C1 segment of cervical spinal cord (tissue), 14 donors: ENCODE data around the gene GCA.

Experiments
- DNase-seq, 14 donors: peaks; one replicate each; lab custom pipeline; 2025; lab: John Stamatoyannopoulos, UW

The GCA gene

GRCh38 chr2:162327806-162328205 lies 16.1 kb upstream of the GCA start:
- no peak for DNase-seq

DNA sequence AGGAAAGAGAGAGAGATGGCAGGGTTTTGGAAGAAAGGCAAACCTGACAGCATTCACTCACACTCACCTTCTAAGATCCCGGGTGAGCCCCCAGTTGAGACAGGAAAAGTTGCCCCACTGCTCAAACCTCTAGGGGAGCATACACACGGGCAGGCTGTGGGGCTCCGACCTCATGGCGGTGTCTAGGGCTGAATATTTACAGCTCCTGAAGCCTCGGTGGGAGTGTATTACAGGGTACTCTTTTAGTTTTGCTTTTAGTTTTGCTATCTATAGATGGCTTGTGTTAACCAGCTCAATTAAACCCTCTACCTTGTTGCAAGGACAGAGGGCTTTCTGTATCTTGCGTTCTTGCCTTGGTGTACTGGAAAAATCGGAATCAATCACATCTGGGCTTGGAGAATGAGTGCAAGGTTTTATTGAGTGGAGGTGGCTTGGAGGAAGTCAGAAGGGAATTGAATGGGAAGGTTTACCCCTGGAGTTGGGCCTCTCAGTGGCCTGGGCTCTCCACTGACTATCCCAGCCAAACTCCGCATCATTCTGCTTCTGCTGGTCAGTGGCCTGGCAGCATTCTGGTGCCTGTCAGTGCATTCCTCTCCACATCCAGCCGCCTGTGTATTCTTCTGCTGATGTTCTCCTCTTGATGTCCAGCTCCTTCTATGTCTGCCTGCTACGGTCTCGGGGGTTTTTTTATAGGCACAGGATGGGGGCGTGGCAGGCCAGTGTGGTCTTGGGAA lies 15.3 kb upstream of the GCA start:
- no peak for DNase-seq

- DNase-seq = no peak
These were observed 13.1 kb upstream of the GCA start for GRCh38 chr2:162330881-162331280.

- DNase-seq = peak in 1 of 14 donors; percentile 20
These were observed 10.0 kb upstream of the GCA start for GRCh38 chr2:162333968-162334367.

DNA sequence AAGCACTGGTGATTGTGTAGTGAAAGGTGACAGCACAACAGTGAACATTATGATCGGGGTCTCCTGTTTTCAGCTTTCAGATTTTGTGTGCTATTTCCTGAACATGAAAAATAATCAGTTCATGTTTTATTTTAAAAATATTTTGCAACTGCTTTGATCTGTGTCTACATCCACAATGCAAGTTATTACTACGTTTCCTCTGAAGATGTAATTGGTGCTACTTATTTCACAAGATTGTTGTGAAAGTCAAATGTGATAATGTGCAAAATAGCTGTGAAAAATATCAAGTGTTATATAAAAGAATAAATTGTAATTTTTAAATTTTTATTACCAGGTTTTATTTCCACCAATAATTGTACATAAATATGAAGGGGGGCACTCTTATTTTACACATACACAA lies 6.1 kb upstream of the GCA start:
- DNase-seq = no peak

DNA sequence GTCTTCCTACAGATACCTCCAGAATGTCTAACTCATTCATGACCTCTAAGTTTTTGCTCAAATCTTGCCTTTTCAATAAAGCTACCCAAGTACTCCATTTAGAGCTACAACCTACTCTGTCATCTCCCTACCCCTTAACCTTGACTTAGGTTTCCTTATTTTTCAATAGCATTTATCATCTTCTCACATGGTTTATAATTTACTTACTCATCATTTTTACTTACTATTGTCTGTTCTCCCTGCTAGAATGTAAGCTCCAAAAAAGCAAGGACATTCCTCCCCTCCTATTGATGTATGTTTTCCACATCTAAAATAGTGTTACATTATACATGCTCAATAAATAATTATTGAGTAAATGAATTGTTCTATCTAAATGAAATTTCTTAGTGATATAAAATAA lies 3.1 kb upstream of the GCA start:
- no peak for DNase-seq

DNA sequence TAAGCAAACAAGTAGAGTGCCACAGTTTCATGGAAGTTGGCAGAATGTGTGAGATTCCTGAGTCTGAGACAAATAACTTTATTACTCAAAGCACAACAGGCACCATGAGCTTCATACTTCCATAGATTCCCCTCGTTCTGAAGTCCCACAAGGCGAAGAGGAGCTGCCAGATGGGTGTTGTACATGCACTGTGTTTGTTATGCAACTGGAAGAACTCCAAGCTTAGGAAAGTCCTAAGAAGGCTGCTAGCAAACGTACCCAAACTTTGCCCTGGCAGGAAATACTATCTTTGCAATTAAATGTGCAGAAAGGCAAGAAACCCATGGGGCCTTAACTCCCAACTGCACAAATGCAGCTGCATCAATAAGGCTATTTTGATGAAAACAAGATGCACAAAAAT lies 1.6 kb upstream of the GCA start:
- no peak for DNase-seq

DNA sequence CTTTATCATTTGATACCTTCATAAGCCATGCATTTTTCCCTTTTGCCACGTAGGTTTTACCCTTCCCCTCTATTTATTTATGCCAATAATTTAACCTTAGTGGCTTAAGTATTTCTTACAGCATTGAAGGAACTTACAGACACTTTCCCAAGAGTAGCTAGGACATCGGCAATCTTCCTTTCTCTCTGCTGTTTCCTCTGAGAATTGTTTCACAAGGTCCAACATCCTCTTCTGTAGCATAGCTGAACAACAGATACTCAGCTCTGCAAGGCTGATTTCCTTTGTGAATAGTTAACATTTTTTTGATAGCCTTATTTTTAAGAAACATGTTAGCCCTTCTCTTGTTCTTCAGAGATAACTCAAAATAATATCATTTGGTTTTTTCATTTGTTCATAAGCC lies 1.1 kb upstream of the GCA start:
- DNase-seq = no peak

GRCh38 chr2:162343492-162343823 lies 474 bp upstream of the GCA start:
- DNase-seq = no peak

GRCh38 chr2:162344617-162344950 lies 652 bp downstream of the GCA start:
- peak in 3 of 14 donors; percentile 42 to 69 (median 50) for DNase-seq

- no peak for DNase-seq
These were observed 21.5 kb downstream of the GCA start for GRCh38 chr2:162365392-162365791.

DNA sequence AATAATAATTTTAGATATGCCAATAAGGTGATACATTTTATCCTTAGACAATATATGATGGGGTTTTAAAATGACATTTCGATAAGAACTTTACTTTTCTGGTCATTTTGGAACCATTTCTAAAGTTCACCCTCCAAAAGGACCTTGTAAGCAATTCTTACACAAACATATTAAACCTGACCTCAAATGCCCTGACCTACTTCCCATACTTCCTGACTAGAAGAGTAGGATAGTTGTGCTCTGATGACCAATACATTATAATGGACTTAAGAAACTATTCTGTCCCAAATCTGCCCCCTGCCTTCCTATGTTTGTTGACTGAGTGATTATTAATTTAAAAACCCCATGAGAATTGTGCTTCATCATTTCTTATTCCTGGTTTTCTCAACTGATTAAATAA lies 24.6 kb downstream of the GCA start:
- no peak for DNase-seq

GRCh38 chr2:162369551-162369950 lies 25.6 kb downstream of the GCA start:
- no peak for DNase-seq

DNA sequence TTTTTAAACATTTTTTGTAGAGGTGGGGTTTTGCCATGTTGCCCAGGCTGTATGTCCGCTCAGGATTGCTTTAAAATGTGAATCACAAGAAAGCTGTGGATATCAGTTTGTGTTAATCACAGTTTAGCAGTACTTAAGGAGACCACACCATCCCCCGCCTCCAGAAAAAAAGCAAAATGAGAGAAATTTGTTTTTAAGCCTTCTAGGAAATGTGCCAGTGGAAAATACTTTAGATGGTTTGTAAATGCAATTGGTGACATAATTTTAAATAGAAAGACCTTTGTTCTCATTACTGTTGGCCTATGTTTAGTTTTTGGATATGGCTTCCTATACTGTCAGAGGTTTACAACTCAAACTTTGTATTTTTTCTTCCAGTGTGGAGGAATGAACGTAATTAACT lies 27.0 kb downstream of the GCA start:
- no peak for DNase-seq

- DNase-seq = no peak
These were observed 28.9 kb downstream of the GCA start for GRCh38 chr2:162372818-162373217.

- DNase-seq = no peak
These were observed 36.0 kb downstream of the GCA start for GRCh38 chr2:162379719-162380580.

DNA sequence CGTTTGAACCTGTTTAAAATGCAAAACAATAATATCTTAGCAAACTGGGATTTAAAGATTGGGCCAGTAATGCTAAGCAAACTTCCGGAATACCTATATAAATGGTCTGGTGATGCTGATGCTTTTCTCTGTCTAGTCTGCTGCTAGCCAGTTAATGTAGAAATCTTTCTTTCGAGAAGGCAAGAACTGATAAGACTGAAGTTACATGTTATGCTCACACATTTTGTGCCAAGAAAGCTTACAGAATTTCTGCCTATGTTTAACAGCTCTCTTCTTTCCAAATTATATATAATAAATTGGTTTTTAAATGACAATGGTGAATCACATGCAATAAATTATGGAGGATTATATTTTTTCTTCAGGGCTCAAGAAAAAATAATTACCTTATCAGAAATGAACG lies 37.9 kb downstream of the GCA start:
- DNase-seq = no peak

DNA sequence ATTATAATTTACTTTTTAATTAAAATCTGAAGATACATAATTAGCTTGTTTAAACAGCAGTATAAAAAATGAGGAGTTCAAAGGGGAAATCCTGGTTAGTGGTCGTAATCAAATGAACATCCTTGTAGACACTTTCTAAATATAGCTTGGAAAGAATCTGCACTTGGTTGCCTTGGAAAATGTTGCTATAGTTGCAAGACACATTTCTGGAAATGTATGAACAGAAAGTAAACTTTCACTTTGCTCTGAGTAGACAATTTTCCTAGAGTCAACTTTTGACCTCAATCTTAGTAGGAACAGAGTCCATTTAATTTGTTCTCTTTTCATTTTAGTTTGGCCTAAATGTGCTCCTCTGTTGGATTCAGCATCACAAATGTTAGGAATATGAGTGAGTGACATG lies 38.3 kb downstream of the GCA start:
- DNase-seq = no peak

DNA sequence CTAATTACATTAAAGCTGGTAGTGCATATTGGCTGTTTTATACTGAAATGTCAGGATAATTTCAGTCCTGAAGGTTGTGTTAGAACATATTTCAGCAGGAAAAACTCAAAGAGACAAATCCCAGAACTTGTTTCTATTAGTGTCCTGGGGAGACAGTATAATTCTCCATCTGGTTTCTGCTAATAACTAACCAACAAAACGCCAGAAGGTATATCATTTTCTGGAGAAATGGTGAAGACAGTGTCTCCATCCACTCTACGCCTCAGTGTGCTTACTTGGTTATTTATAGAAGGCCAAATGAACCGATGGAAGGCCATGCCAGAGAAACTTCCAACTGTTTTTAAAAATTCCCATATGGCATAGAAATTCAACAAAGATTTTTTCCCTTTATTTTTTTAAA lies 41.6 kb downstream of the GCA start:
- DNase-seq = peak in 1 of 14 donors; percentile 85

DNA sequence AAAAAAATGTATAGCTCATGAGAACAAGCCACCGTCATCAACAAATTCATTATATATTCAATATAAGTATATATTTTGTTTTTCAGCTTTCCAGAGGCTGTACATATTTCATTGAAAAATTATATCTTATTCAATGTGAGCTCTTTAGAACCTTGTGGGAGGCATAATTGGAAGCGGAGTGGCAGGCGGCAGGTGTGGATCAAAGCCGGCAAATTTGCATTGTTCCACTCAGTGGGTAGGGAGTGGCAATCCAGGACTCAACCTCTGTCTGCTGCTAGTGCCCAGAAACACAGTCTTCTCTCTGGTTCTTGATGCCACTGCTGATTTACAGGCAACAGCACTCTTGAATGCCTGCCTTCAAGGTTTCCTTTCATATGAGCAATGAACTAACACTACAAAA lies 46.9 kb downstream of the GCA start:
- DNase-seq = no peak

DNA sequence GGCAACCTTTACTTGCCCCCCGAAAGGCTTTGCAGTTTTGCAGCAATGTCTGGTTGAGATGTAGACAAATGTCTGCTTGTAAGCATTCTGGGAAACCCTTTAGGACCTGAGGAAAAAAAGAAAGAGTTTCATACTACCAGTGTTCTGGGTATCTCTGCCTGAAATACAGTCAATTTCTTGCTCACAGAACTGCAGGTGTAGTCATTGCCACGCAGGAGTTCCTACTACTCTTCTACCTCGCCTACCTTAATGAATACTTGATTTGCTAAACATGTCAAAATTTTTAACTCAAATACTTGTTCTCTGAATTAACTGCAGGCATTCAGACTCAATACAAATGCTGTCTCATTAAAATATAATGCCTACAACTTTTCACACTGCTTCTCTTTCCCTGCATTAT lies 56.4 kb downstream of the GCA start:
- no peak for DNase-seq

GRCh38 chr2:162401871-162402270 lies 57.9 kb downstream of the GCA start:
- no peak for DNase-seq

- DNase-seq = no peak
These were observed 60.0 kb downstream of the GCA start for GRCh38 chr2:162403884-162404283.
